HG03064 (cell line): ENCODE measurements around the gene LIN9.

Experiments used
- ATAC-seq: cut with Tn5 transposase; IDR thresholded peaks from one replicate; pipeline ENCODE4 v1.9.1; 2021; ENCODE audit warnings: low read depth; ENCODE audit not compliant: unreplicated experiment

LIN9 gene

GRCh38 chr1:226185141-226186036, 123.6 kb downstream of the LIN9 start:
- no peak for ATAC-seq

- no peak for ATAC-seq
Observed at GRCh38 chr1:226181996-226182714, 126.8 kb downstream of the LIN9 start.
